ENCODE measurements around the gene CAPN13.
"Not testable (repeated sequence)": the region's sequence is repeated elsewhere in the genome, so short reads cannot be mapped to it uniquely, and the experiment has no call there.

CAPN13 gene

GRCh38 chr2:30708491-30709290 lies 98.6 kb downstream of the CAPN13 start:
- H3K4me3 ChIP-seq (ENCODE audit: low read length): no peak overlapping the region
- H3K4me1 ChIP-seq (ENCODE audit: insufficient read depth, low read length): no peaks in the 10 kb centered on the region
- no peaks in the 10 kb centered on the region for H3K27me3 ChIP-seq (ENCODE audit: insufficient read depth, low read length)
- H3K36me3 ChIP-seq (ENCODE audit: insufficient read depth, low read length): no peaks in the 10 kb centered on the region
- H2AFZ ChIP-seq (ENCODE audit: low read depth, low read length): no peak overlapping the region
- no peaks in the 10 kb centered on the region for H3K9me3 ChIP-seq (ENCODE audit: low read length)

DNA sequence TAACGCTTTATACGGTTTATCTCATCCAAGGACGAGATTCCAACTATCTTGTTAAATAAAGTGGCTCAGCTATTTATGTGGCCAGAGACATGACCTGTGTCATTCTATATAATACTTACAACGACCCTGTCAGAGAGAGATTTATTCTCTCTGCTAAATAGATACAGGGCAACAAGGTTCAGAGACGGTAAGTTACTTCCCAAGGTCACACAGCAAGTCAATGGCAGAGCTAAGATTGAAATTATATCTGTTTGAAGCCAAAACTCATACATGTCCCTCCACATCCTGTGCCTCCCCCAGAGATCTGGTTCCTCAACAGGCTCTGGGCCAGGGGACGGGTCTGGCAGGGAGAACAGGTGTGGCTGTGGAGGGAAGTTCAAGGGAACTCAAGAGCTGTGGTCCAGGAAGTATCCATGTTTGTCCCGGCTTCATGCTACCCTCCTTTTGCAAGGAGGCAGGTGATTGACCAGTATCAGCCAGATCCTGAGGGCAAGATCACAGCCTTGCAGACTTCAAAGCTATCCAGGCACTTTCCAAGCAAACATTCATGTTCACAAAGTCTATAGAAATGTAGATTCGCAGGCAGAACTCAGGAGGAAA lies 99.8 kb downstream of the CAPN13 start:
- no peaks in the 10 kb centered on the region for H3K27me3 ChIP-seq (ENCODE audit: insufficient read depth, low read length)
- no peaks in the 10 kb centered on the region for H3K36me3 ChIP-seq (ENCODE audit: insufficient read depth, low read length)

DNA sequence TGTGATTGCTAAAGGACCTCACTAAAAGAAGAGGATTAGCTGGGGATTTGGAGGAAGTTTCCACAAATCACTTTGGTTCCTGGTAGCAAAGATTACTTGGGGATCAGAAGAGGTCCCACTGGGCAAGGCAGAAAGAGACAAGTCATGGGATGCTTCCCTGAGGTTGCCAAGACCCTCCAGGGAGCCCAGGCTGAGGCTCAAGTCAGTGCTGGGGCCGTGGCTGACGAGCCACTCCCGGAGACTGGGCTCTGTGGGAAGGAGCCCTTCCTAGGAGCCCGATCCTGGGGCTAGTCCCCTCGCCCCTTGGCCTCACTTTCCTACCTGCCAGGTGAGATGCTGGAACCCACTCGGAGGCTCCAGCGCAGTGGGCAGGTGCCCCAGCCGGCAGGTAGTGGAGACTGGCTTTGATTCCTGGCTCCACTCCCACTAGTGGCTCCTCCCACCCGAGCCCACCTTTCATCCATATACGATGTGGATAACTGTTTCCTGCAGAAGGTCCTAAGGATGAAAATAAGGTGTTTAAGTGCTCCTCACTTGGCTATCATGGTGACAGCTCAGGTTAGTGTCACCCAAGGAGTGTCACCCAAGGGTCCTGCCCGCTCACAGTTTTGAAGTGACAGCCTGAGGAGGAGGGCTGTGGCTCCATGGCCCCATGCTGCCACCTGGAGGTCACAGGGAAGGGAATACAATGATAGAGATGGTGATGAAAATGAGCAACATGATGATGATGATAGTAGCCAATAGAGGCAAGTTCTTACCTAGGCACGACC lies 100.5 kb downstream of the CAPN13 start:
- H2AFZ ChIP-seq (ENCODE audit: low read depth, low read length): no peak overlapping the region
- H3K36me3 ChIP-seq (ENCODE audit: insufficient read depth, low read length): no peaks in the 10 kb centered on the region
- no peak overlapping the region for H3K4me3 ChIP-seq (ENCODE audit: low read length)
- peaks cover 5% of the 10 kb centered on the region for H3K9me3 ChIP-seq (ENCODE audit: low read length)
- H3K4me1 ChIP-seq (ENCODE audit: insufficient read depth, low read length): no peaks in the 10 kb centered on the region
- H3K27me3 ChIP-seq (ENCODE audit: insufficient read depth, low read length): no peaks in the 10 kb centered on the region

More for the DNA sequence above, 99.8 kb downstream of the CAPN13 start:
- no peak overlapping the region for H3K4me3 ChIP-seq (ENCODE audit: low read length)
- H3K4me1 ChIP-seq (ENCODE audit: insufficient read depth, low read length): no peaks in the 10 kb centered on the region
- peaks cover 5% of the 10 kb centered on the region for H3K9me3 ChIP-seq (ENCODE audit: low read length)
- no peak overlapping the region for H2AFZ ChIP-seq (ENCODE audit: low read depth, low read length)

DNA sequence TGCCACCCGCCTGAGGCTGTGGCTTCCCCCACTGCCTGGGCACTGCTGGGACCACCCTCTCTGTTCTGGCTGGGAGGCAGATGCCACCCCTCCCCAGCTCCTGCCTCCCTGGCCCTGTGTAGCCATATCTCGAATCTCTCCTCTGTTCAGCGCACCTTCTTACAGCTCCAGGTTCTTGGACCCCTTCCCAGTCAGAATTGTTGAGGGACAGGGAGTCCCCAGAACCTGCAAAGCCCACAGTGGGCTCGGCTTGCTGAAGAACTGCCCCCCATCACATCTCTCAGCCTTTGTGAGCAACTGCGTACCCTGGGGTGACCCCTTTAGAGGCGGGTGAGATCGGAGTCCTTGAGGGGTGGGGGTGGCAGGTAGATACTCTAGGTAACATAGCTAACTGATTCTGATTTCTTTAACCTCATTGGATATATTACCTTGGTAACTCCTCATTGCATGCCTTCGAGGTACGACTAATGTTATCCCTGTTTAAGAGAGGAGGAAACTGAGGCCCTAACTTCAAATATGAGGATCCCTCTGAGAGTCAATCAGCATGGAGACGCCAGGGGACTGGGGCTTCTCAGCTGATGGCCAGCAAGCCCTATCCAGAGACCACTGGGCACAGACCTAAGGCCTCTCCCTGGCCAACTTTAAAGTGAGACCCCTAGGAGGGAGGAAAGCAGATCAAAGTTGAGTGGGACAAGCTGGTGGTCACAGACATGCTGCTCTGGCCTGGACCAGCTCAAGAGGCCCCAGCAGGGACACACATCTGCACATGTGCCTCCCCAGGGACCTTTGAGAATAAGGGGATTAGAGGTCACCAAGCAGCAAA lies 101.3 kb downstream of the CAPN13 start:
- Histone ChIP-seq H3K4me3 (ENCODE audit: low read length) (no peak overlapping the region), H3K36me3 (ENCODE audit: insufficient read depth, low read length) (no peaks in the 10 kb centered on the region), H3K9me3 (ENCODE audit: low read length) (peaks cover 5% of the 10 kb centered on the region)

GRCh38 chr2:30705056-30705455 lies 102.2 kb downstream of the CAPN13 start:
- no peak overlapping the region for H2AFZ ChIP-seq (ENCODE audit: low read depth, low read length)

More for the DNA sequence above, 101.3 kb downstream of the CAPN13 start:
- no peak overlapping the region for H2AFZ ChIP-seq (ENCODE audit: low read depth, low read length)
- no peaks in the 10 kb centered on the region for H3K4me1 ChIP-seq (ENCODE audit: insufficient read depth, low read length)
- H3K27me3 ChIP-seq (ENCODE audit: insufficient read depth, low read length): no peaks in the 10 kb centered on the region

GRCh38 chr2:30704309-30705020 lies 102.8 kb downstream of the CAPN13 start:
- no peaks in the 10 kb centered on the region for H3K36me3 ChIP-seq (ENCODE audit: insufficient read depth, low read length)
- H3K4me1 ChIP-seq (ENCODE audit: insufficient read depth, low read length): no peaks in the 10 kb centered on the region
- peaks cover 7% of the 10 kb centered on the region for H3K9me3 ChIP-seq (ENCODE audit: low read length)
- no peak overlapping the region for H2AFZ ChIP-seq (ENCODE audit: low read depth, low read length)
- no peak overlapping the region for H3K4me3 ChIP-seq (ENCODE audit: low read length)
- no peaks in the 10 kb centered on the region for H3K27me3 ChIP-seq (ENCODE audit: insufficient read depth, low read length)

More at GRCh38 chr2:30705056-30705455, 102.2 kb downstream of the CAPN13 start:
- Histone ChIP-seq H3K27me3 (ENCODE audit: insufficient read depth, low read length) (no peaks in the 10 kb centered on the region), H3K4me1 (ENCODE audit: insufficient read depth, low read length) (no peaks in the 10 kb centered on the region), H3K9me3 (ENCODE audit: low read length) (peaks cover 7% of the 10 kb centered on the region), H3K4me3 (ENCODE audit: low read length) (no peak overlapping the region), H3K36me3 (ENCODE audit: insufficient read depth, low read length) (no peaks in the 10 kb centered on the region)

GRCh38 chr2:30702694-30703093 lies 104.6 kb downstream of the CAPN13 start:
- no peaks in the 10 kb centered on the region for H3K36me3 ChIP-seq (ENCODE audit: insufficient read depth, low read length)
- no peaks in the 10 kb centered on the region for H3K27me3 ChIP-seq (ENCODE audit: insufficient read depth, low read length)
- H3K4me1 ChIP-seq (ENCODE audit: insufficient read depth, low read length): no peaks in the 10 kb centered on the region
- peaks cover 7% of the 10 kb centered on the region for H3K9me3 ChIP-seq (ENCODE audit: low read length)
- no peak overlapping the region for H2AFZ ChIP-seq (ENCODE audit: low read depth, low read length)
- H3K4me3 ChIP-seq (ENCODE audit: low read length): no peak overlapping the region

GRCh38 chr2:30701782-30702181 lies 105.5 kb downstream of the CAPN13 start:
- no peaks in the 10 kb centered on the region for H3K27me3 ChIP-seq (ENCODE audit: insufficient read depth, low read length)

DNA sequence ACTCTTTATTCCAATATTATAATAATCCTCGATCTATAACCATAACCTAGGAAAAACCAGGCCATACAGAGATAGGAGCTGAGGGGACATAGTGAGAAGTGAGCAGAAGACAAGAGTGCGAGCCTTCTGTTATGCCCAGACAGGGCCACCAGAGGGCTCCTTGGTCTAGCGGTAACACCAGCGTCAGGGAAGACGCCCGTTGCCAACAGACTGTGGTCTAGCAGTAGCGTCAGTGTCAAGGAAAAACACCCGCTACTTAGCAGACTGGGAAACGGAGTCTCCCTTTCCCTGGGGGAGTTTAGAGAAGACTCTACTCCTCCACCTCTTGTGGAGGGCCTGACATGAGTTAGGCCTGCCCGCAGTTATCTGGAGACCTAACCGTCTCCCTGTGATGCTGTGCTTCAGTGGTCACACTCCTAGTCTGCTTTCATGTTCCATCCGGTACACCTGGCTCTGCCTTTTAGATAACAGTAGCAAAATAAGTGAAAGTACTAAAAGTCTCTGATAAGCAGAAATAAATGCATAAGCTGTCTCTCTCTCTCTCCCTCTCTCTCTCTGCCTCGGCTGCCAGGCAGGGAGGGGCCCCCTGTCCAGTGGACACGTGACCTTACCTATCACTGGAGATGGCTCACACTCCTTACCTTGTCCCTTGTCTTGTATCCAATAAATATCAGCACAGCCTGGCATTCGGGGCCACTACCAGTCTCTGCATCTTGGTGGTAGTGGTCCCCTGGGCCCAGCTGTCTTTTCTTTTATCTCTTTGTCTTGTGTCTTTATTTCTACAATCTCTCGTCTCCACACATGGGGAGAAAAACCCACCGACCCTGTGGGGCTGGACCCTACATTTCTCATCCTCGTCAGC lies 109.8 kb downstream of the CAPN13 start:
- not testable (repeated sequence) for H2AFZ ChIP-seq (ENCODE audit: low read depth, low read length); H3K36me3 ChIP-seq (ENCODE audit: insufficient read depth, low read length); H3K4me1 ChIP-seq (ENCODE audit: insufficient read depth, low read length); H3K9me3 ChIP-seq (ENCODE audit: low read length); H3K27me3 ChIP-seq (ENCODE audit: insufficient read depth, low read length); H3K4me3 ChIP-seq (ENCODE audit: low read length)

More at GRCh38 chr2:30701782-30702181, 105.5 kb downstream of the CAPN13 start:
- H3K9me3 ChIP-seq (ENCODE audit: low read length): peaks cover 7% of the 10 kb centered on the region
- H2AFZ ChIP-seq (ENCODE audit: low read depth, low read length): no peak overlapping the region
- no peaks in the 10 kb centered on the region for H3K36me3 ChIP-seq (ENCODE audit: insufficient read depth, low read length)
- H3K4me3 ChIP-seq (ENCODE audit: low read length): no peak overlapping the region
- no peaks in the 10 kb centered on the region for H3K4me1 ChIP-seq (ENCODE audit: insufficient read depth, low read length)

GRCh38 chr2:30695749-30696148 lies 111.5 kb downstream of the CAPN13 start:
- Histone ChIP-seq H3K4me3 (ENCODE audit: low read length) (no peak overlapping the region), H3K36me3 (ENCODE audit: insufficient read depth, low read length) (no peaks in the 10 kb centered on the region), H3K4me1 (ENCODE audit: insufficient read depth, low read length) (no peaks in the 10 kb centered on the region), H3K27me3 (ENCODE audit: insufficient read depth, low read length) (peaks cover 2% of the 10 kb centered on the region), H3K9me3 (ENCODE audit: low read length) (peaks cover under 1% of the 10 kb centered on the region), H2AFZ (ENCODE audit: low read depth, low read length) (no peak overlapping the region)

- H3K36me3 ChIP-seq (ENCODE audit: insufficient read depth, low read length): no peaks in the 10 kb centered on the region
- H2AFZ ChIP-seq (ENCODE audit: low read depth, low read length): no peak overlapping the region
- H3K9me3 ChIP-seq (ENCODE audit: low read length): no peaks in the 10 kb centered on the region
- no peak overlapping the region for H3K4me3 ChIP-seq (ENCODE audit: low read length)
- H3K4me1 ChIP-seq (ENCODE audit: insufficient read depth, low read length): no peaks in the 10 kb centered on the region
- peaks cover 5% of the 10 kb centered on the region for H3K27me3 ChIP-seq (ENCODE audit: insufficient read depth, low read length)
Observed at GRCh38 chr2:30694286-30695055, 112.8 kb downstream of the CAPN13 start.
